OCI-LY3 (cell line): ENCODE data around the gene CLDN5.

ENCODE experiments used
- H2AFZ ChIP-seq: fragments of 200-600, 300-600 bp; shearing (Covaris generic); 2 replicates; pipeline ENCODE4 v1.6.0; 2014; ENCODE audit warnings: antibody characterized with exemption, low read depth, low read length
- H3K27ac ChIP-seq: fragments of 200-600, 300-600 bp; sonication (generic); 2 replicates; pipeline ENCODE4 v1.5.1; 2014; ENCODE audit warnings: mild to moderate bottlenecking, low read length, moderate library complexity, mixed read lengths
- H3K27me3 ChIP-seq: fragments of 200-600, 300-600 bp; sonication (generic); 2 replicates; pipeline ENCODE4 v1.6.1; 2014; ENCODE audit warnings: low read depth, low read length, mixed read lengths
- H3K36me3 ChIP-seq: fragments of 200-600, 300-600 bp; sonication (generic); replicated peaks from 2 replicates; pipeline ENCODE3; 2014; ENCODE audit warnings: low read depth, low read length, mixed read lengths
- H3K4me1 ChIP-seq: fragments of 300-600, 200-600 bp; sonication (generic); 2 replicates; pipeline ENCODE4 v1.6.1; 2014; ENCODE audit warnings: low read length, mixed read lengths
- H3K4me2 ChIP-seq: fragments of 200-600, 300-600 bp; sonication (generic); 2 replicates; pipeline ENCODE4 v1.6.1; 2014; ENCODE audit warnings: low read length, mixed read lengths
- H3K4me3 ChIP-seq: fragments of 300-600, 200-600 bp; sonication (generic); 2 replicates; pipeline ENCODE4 v1.5.1; 2014; ENCODE audit warnings: antibody characterized with exemption, mild to moderate bottlenecking, low read length, moderate library complexity
- H3K79me2 ChIP-seq: fragments of 300-600, 200-600 bp; shearing (Covaris generic); 2 replicates; pipeline ENCODE4 v1.6.1; 2014; ENCODE audit warnings: mild to moderate bottlenecking, low read length, mixed read lengths
- H3K9ac ChIP-seq: fragments of 300-600, 200-600 bp; shearing (Covaris generic); 2 replicates; pipeline ENCODE4 v1.6.0; 2014; ENCODE audit warnings: mild to moderate bottlenecking, low read length, moderate library complexity
- H3K9me3 ChIP-seq: fragments of 200-600, 300-600 bp; shearing (Covaris generic); 2 replicates; pipeline ENCODE4 v1.6.1; 2014; ENCODE audit warnings: low read length, mixed read lengths; ENCODE audit not compliant: insufficient read depth
- H4K20me1 ChIP-seq: fragments of 200-600, 300-600 bp; sonication (generic); 2 replicates; pipeline ENCODE4 v1.6.1; 2016; ENCODE audit warnings: low read length, mixed read lengths; ENCODE audit not compliant: insufficient read depth
- CTCF ChIP-seq: fragments of 200-600, 300-600 bp; sonication (generic); IDR thresholded peaks from 2 replicates; pipeline ENCODE4 v1.5.1; 2014; ENCODE audit warnings: antibody characterized with exemption, low read length, low read depth
- EZH2phosphoT487 ChIP-seq: fragments of 200-600 bp; shearing (Covaris generic); IDR thresholded peaks from 2 replicates; pipeline ENCODE4 v1.6.1; 2018; ENCODE audit warnings: antibody characterized with exemption, mixed run types, low read depth

Gene CLDN5

GRCh38 chr22:19510919-19511341, 13.3 kb downstream of the CLDN5 start:
- Histone ChIP-seq H3K4me2 (no peak overlapping the region), H3K9ac (no peak overlapping the region), H2AFZ (no peak overlapping the region), H3K27ac (no peak overlapping the region), H3K9me3 (no peaks in the 10 kb centered on the region), H3K27me3 (no peaks in the 10 kb centered on the region), H3K79me2 (no peaks in the 10 kb centered on the region), H3K4me3 (no peak overlapping the region), H4K20me1 (no peaks in the 10 kb centered on the region; the same call in 1 of the 2 replicates), H3K36me3 (peaks cover 51% of the 10 kb centered on the region), H3K4me1 (no peaks in the 10 kb centered on the region)
- TF ChIP-seq EZH2phosphoT487 (no peak), CTCF (no peak)

- no peaks in the 10 kb centered on the region; the same call in 1 of the 2 replicates for H4K20me1 ChIP-seq
- TF ChIP-seq CTCF (no peak), EZH2phosphoT487 (no peak)
- H3K9ac ChIP-seq = no peak overlapping the region
- no peak overlapping the region for H3K4me3 ChIP-seq
- no peak overlapping the region for H3K27ac ChIP-seq
- H3K9me3 ChIP-seq = no peaks in the 10 kb centered on the region
- no peak overlapping the region for H2AFZ ChIP-seq
- H3K4me1 ChIP-seq = no peaks in the 10 kb centered on the region
- H3K27me3 ChIP-seq = no peaks in the 10 kb centered on the region
- no peak overlapping the region for H3K4me2 ChIP-seq
- no peaks in the 10 kb centered on the region for H3K79me2 ChIP-seq
- H3K36me3 ChIP-seq = peaks cover 49% of the 10 kb centered on the region
Measured at GRCh38 chr22:19509923-19510322, 14.3 kb downstream of the CLDN5 start.

GRCh38 chr22:19509191-19509590, 15.0 kb downstream of the CLDN5 start:
- Histone ChIP-seq H3K4me3 (no peak overlapping the region), H3K36me3 (peaks cover 45% of the 10 kb centered on the region), H4K20me1 (no peaks in the 10 kb centered on the region; the same call in 1 of the 2 replicates), H3K9me3 (no peaks in the 10 kb centered on the region), H3K27me3 (no peaks in the 10 kb centered on the region), H2AFZ (no peak overlapping the region), H3K4me1 (no peaks in the 10 kb centered on the region), H3K27ac (no peak overlapping the region), H3K79me2 (no peaks in the 10 kb centered on the region), H3K9ac (no peak overlapping the region), H3K4me2 (no peak overlapping the region)
- no peak for TF ChIP-seq CTCF
- TF ChIP-seq EZH2phosphoT487 = no peak

GRCh38 chr22:19508024-19508776, 16.0 kb downstream of the CLDN5 start:
- Histone ChIP-seq H3K9ac (no peak overlapping the region), H3K4me1 (no peaks in the 10 kb centered on the region), H3K36me3 (peaks cover 35% of the 10 kb centered on the region), H3K27ac (no peak overlapping the region), H4K20me1 (no peaks in the 10 kb centered on the region; the same call in 1 of the 2 replicates), H3K79me2 (no peaks in the 10 kb centered on the region), H3K4me3 (no peak overlapping the region), H2AFZ (no peak overlapping the region), H3K27me3 (no peaks in the 10 kb centered on the region), H3K4me2 (no peak overlapping the region), H3K9me3 (no peaks in the 10 kb centered on the region)
- TF ChIP-seq CTCF = no peak
- TF ChIP-seq EZH2phosphoT487 = no peak
